Measurements from ENCODE around the gene SLAMF6. TPM values are rescaled to one million over a fixed set of nuclear protein-coding genes. Genes with fewer than 3 reads are reported as not detected.

SLAMF6 gene
- total RNA-seq, 2 donors from 2014 or later, result 0.62 to 1.2 TPM

GRCh38 chr1:160449494-160449893 is 73.6 kb downstream of the SLAMF6 start:
- intact Hi-C loops (cut with DNase I), result no loop called here
- no peak for DNase-seq (ENCODE audit: low spot score)

- no peak for DNase-seq (ENCODE audit: low spot score)
These were observed 76.0 kb downstream of the SLAMF6 start for GRCh38 chr1:160446945-160447600.

GRCh38 chr1:160439718-160440117 is 83.3 kb downstream of the SLAMF6 start:
- no peak for DNase-seq (ENCODE audit: low spot score)
- intact Hi-C loops (cut with DNase I), result no loop called here

More at GRCh38 chr1:160446945-160447600, 76.0 kb downstream of the SLAMF6 start:
- intact Hi-C loops (cut with DNase I), result no loop called here

DNA sequence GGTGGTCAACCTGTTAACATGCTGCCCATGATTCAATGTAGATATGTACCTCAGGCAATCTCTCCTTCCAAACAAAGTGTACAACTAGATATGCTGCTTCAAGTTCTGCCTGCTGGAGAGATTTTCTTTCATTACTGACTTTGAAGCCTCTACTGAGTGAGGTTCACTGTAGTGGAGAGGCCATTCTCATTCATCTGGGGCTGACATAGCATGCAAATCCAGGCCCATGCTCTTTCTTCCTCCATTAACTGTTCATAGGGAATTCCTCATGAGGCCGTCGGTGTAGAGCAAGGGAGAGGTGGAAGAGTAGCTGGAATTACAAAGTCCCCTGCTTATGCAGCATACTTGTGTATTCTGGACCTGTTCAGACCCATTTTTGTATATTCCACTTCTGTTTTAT is 84.1 kb downstream of the SLAMF6 start:
- intact Hi-C loops (cut with DNase I), result loop anchor here in 1 of 2 donors (1.0 kb wide), 1 partner anchor 16 kb away; no protein-coding TSS in a partner anchor
- no peak for DNase-seq (ENCODE audit: low spot score)

DNA sequence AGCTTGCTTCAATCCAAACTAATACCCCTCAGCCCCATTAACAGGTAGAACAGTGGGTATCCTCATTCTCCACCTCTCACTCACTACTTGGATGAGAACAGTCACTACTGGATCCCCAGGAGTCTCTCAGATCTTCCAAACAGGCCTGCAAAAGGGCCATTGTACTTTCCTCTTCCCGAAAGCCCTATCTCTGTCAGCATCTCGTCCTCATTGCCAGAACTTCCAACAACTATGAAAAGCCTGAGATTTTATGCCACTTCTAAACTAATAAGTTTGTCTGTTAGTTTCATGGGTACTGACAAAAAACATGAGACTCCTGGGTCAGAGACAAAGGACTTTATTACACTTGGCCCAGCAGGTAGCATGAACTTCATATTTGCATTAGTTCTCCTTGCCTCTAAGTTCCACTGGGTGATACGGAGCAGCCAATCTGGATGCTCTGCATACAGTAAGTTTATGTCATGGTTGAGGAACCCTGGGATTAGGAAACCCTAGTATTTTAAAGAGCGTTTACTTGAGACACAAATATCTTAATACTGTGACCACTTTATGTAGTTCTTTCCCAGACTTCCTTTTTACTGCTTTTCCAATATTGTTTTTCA is 84.6 kb downstream of the SLAMF6 start:
- intact Hi-C loops (cut with DNase I), result loop anchor here in 1 of 2 donors (1.0 kb wide), 1 partner anchor 15 kb away; no protein-coding TSS in a partner anchor
- DNase-seq (ENCODE audit: low spot score), result no peak

- intact Hi-C loops (cut with DNase I), result loop anchor here in 1 of 2 donors (1.0 kb wide), 1 partner anchor 14 kb away; no protein-coding TSS in a partner anchor
These were observed 85.4 kb downstream of the SLAMF6 start for GRCh38 chr1:160437432-160438316.

DNA sequence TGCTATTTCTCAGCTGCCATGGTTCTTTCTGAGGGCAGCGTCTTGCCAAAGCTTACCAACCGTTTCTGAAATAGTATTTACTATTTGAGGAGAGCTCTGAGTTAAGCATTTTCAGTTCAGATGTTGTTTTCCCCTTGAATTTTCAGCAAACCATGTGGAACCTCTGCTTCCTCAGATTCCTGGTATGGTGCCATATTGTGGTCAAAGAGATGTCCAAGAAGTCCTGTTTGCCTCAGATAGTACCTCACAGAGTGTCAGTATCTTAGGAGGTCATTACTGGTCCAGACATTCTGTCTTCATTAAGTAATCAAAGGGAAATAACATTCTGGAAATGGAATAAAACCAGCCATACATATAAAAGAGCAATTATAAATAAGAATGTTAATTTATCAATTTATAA is 86.1 kb downstream of the SLAMF6 start:
- intact Hi-C loops (cut with DNase I), result no loop called here
- no peak for DNase-seq (ENCODE audit: low spot score)

More at GRCh38 chr1:160437432-160438316, 85.4 kb downstream of the SLAMF6 start:
- DNase-seq (ENCODE audit: low spot score), result no peak

Other genes starting within 250 kb of the SLAMF6 start
- 10 to 100 TPM; 54.0 to 60.0 TPM for gene PEX19, start 238.1 kb downstream of the SLAMF6 start, total RNA-seq
- 100 to 1,000 TPM; 165 to 172 TPM for gene COPA, start 180.0 kb downstream of the SLAMF6 start, total RNA-seq
- 10 to 100 TPM; 57.3 to 78.9 TPM for gene NCSTN, start 179.9 kb downstream of the SLAMF6 start, total RNA-seq
- gene NHLH1, start 156.2 kb downstream of the SLAMF6 start, total RNA-seq, result under 1 TPM in 1 of 2 donors, not detected in 1; 0.14 TPM
- gene VANGL2, start 122.7 kb downstream of the SLAMF6 start, total RNA-seq, result 1 to 10 TPM; 2.0 to 2.4 TPM
- gene CD84, start 56.2 kb upstream of the SLAMF6 start, total RNA-seq, result 10 to 100 TPM in 1 of 2 donors, 1 to 10 TPM in 1; 6.9 to 16.8 TPM
- gene SLAMF1, start 123.8 kb upstream of the SLAMF6 start, total RNA-seq, result under 1 TPM; 0.32 to 0.38 TPM
- gene CD48, start 188.6 kb upstream of the SLAMF6 start, total RNA-seq, result 1 to 10 TPM; 3.3 to 5.6 TPM
- gene SLAMF7, start 216.0 kb upstream of the SLAMF6 start, total RNA-seq, result under 1 TPM; 0.69 to 0.81 TPM

Measured in posterior vena cava (tissue), 2 donors.